ENCODE data around the gene CHD5. TPM values are rescaled to one million over a fixed set of nuclear protein-coding genes. Genes with fewer than 3 reads are reported as not detected.

The CHD5 gene
- total RNA-seq, 2 experiments from 2014 or later = 0.44 to 0.56 TPM

GRCh38 chr1:6171548-6172124 is 8.5 kb downstream of the CHD5 start:
- peaks cover 13% of the 10 kb centered on the region for H3K27me3 Mint-ChIP-seq
- H3K27ac Mint-ChIP-seq = no peak overlapping the region
- no peak overlapping the region for H3K4me3 Mint-ChIP-seq
- no peaks in the 10 kb centered on the region for H3K36me3 Mint-ChIP-seq
- no peaks in the 10 kb centered on the region for H3K9me3 Mint-ChIP-seq
- no peak for DNase-seq
- no peaks in the 10 kb centered on the region for H3K4me1 Mint-ChIP-seq

GRCh38 chr1:6170742-6171201 is 9.3 kb downstream of the CHD5 start:
- H3K4me3 Mint-ChIP-seq = no peak overlapping the region
- peaks cover 10% of the 10 kb centered on the region for H3K27me3 Mint-ChIP-seq
- H3K36me3 Mint-ChIP-seq = no peaks in the 10 kb centered on the region

GRCh38 chr1:6170116-6170741 is 9.9 kb downstream of the CHD5 start:
- no peak for DNase-seq
- Mint-ChIP-seq H3K27ac (no peak overlapping the region), H3K27me3 (peaks cover 10% of the 10 kb centered on the region), H3K4me1 (no peaks in the 10 kb centered on the region), H3K9me3 (no peaks in the 10 kb centered on the region), H3K4me3 (no peak overlapping the region), H3K36me3 (no peaks in the 10 kb centered on the region)

More at GRCh38 chr1:6170742-6171201, 9.3 kb downstream of the CHD5 start:
- H3K4me1 Mint-ChIP-seq = no peaks in the 10 kb centered on the region
- H3K27ac Mint-ChIP-seq = no peak overlapping the region
- no peaks in the 10 kb centered on the region for H3K9me3 Mint-ChIP-seq
- DNase-seq = no peak

GRCh38 chr1:6168947-6169586 is 11.1 kb downstream of the CHD5 start:
- H3K4me1 Mint-ChIP-seq = no peaks in the 10 kb centered on the region
- no peaks in the 10 kb centered on the region for H3K9me3 Mint-ChIP-seq

GRCh38 chr1:6167391-6168303 is 12.5 kb downstream of the CHD5 start:
- Mint-ChIP-seq H3K9me3 (no peaks in the 10 kb centered on the region), H3K4me3 (no peak overlapping the region), H3K36me3 (no peaks in the 10 kb centered on the region), H3K4me1 (no peaks in the 10 kb centered on the region), H3K27me3 (peaks cover 10% of the 10 kb centered on the region), H3K27ac (no peak overlapping the region)
- no peak for DNase-seq

More at GRCh38 chr1:6168947-6169586, 11.1 kb downstream of the CHD5 start:
- Mint-ChIP-seq H3K27me3 (peaks cover 10% of the 10 kb centered on the region), H3K27ac (no peak overlapping the region), H3K4me3 (no peak overlapping the region), H3K36me3 (no peaks in the 10 kb centered on the region)
- DNase-seq = no peak

- Mint-ChIP-seq H3K4me1 (no peaks in the 10 kb centered on the region), H3K27me3 (peaks cover 10% of the 10 kb centered on the region), H3K27ac (no peak overlapping the region), H3K36me3 (no peaks in the 10 kb centered on the region), H3K4me3 (no peak overlapping the region), H3K9me3 (no peaks in the 10 kb centered on the region)
- DNase-seq = no peak
Observed at GRCh38 chr1:6166655-6167390, 13.3 kb downstream of the CHD5 start.

GRCh38 chr1:6166221-6166620 is 13.9 kb downstream of the CHD5 start:
- Mint-ChIP-seq H3K4me1 (no peaks in the 10 kb centered on the region), H3K4me3 (no peak overlapping the region), H3K9me3 (no peaks in the 10 kb centered on the region), H3K27ac (no peak overlapping the region), H3K36me3 (no peaks in the 10 kb centered on the region), H3K27me3 (peaks cover 10% of the 10 kb centered on the region)
- DNase-seq = no peak

GRCh38 chr1:6165441-6165985 is 14.6 kb downstream of the CHD5 start:
- no peaks in the 10 kb centered on the region for H3K4me1 Mint-ChIP-seq
- DNase-seq = no peak
- no peak overlapping the region for H3K27ac Mint-ChIP-seq
- H3K4me3 Mint-ChIP-seq = no peak overlapping the region
- no peaks in the 10 kb centered on the region for H3K9me3 Mint-ChIP-seq
- H3K27me3 Mint-ChIP-seq = peaks cover 15% of the 10 kb centered on the region
- H3K36me3 Mint-ChIP-seq = peaks cover 1% of the 10 kb centered on the region

GRCh38 chr1:6165027-6165426 is 15.1 kb downstream of the CHD5 start:
- Mint-ChIP-seq H3K27me3 (peaks cover 15% of the 10 kb centered on the region), H3K36me3 (peaks cover 1% of the 10 kb centered on the region), H3K27ac (no peak overlapping the region), H3K9me3 (no peaks in the 10 kb centered on the region), H3K4me3 (no peak overlapping the region), H3K4me1 (no peaks in the 10 kb centered on the region)
- DNase-seq = no peak

GRCh38 chr1:6163973-6164617 is 16.0 kb downstream of the CHD5 start:
- Mint-ChIP-seq H3K4me1 (no peaks in the 10 kb centered on the region), H3K9me3 (no peaks in the 10 kb centered on the region), H3K36me3 (peaks cover 1% of the 10 kb centered on the region), H3K4me3 (no peak overlapping the region), H3K27me3 (peaks cover 20% of the 10 kb centered on the region), H3K27ac (no peak overlapping the region)
- DNase-seq = no peak

- Mint-ChIP-seq H3K27ac (no peak overlapping the region), H3K9me3 (no peaks in the 10 kb centered on the region), H3K27me3 (peaks cover 15% of the 10 kb centered on the region), H3K36me3 (peaks cover 1% of the 10 kb centered on the region), H3K4me3 (no peak overlapping the region), H3K4me1 (no peaks in the 10 kb centered on the region)
- no peak for DNase-seq
Observed at GRCh38 chr1:6163191-6163972, 16.7 kb downstream of the CHD5 start.

GRCh38 chr1:6162773-6163172 is 17.3 kb downstream of the CHD5 start:
- H3K9me3 Mint-ChIP-seq = no peaks in the 10 kb centered on the region
- peaks cover 14% of the 10 kb centered on the region for H3K27me3 Mint-ChIP-seq
- no peak overlapping the region for H3K27ac Mint-ChIP-seq
- DNase-seq = no peak
- H3K4me1 Mint-ChIP-seq = peaks cover 1% of the 10 kb centered on the region
- no peak overlapping the region for H3K4me3 Mint-ChIP-seq
- H3K36me3 Mint-ChIP-seq = peaks cover 1% of the 10 kb centered on the region

GRCh38 chr1:6162341-6162740 is 17.8 kb downstream of the CHD5 start:
- no peaks in the 10 kb centered on the region for H3K9me3 Mint-ChIP-seq
- DNase-seq = no peak
- peaks cover 1% of the 10 kb centered on the region for H3K36me3 Mint-ChIP-seq
- peaks cover 14% of the 10 kb centered on the region for H3K27me3 Mint-ChIP-seq
- no peak overlapping the region for H3K27ac Mint-ChIP-seq
- H3K4me1 Mint-ChIP-seq = peaks cover 5% of the 10 kb centered on the region
- H3K4me3 Mint-ChIP-seq = no peak overlapping the region

Data from activated naive CD8-positive, alpha-beta T cell treated with anti-CD3 and anti-CD28 coated beads for 36 hours (primary cell).